Fibroblast of mammary gland (primary cell): ENCODE measurements around the gene ME3.
A peak's percentile ranks its signal among the peaks of the same experiment; 100 is the strongest.

Experiments
- DNase-seq: peaks from one replicate; pipeline ENCODE4 v3.0.0-alpha.2; 2010; ENCODE audit warnings: low read depth
- H3K4me3 ChIP-seq: 2 replicates; pipeline ENCODE4 v1.5.1; 2011; ENCODE audit warnings: low read depth, mild to moderate bottlenecking, low read length, moderate library complexity; ENCODE audit not compliant: control insufficient read depth
- TF ChIP-seq, protein P1 (sequence below): conservative IDR thresholded peaks from 2 replicates; pipeline ENCODE4 v1.5.1; 2011; ENCODE audit warnings: low read depth, low read length, inconsistent platforms; ENCODE audit not compliant: control insufficient read depth, insufficient read depth

The ME3 gene

DNA sequence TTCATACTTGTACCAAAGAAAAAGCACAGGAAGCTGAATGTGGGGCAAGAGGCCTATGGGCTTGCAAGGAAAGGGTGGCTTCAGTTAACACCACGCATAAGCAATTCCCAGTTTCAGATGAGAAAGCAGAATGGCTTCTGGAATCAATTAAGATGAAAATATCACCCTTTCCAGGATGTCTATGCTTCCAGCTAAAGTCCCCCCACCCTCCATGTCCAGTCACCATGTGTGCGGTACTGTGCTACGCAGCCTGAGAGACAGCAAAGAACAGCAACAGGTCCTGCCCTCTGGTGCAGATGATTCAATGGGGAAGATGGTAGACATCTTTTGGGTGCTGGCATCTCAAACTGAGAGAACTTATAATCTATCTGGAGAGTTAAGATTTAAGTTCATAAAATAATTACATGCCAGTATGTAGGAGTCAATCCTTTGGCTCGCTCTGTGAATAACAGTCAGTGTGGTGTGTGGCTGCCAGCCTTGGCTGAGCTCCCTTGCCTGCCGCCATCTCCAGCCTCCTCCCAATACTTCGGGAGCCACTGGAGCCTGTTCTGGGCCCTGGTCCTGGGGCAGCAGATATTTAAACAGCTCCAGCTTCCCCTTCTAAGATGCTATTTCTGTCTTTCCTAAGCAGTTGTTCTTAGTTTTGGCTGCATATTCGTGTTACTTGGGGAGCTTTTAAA, 44.5 kb downstream of the ME3 start:
- DNase-seq, result peak; percentile 84
- H3K4me3 ChIP-seq, result no peak overlapping the region
- TF ChIP-seq, protein P1, sequence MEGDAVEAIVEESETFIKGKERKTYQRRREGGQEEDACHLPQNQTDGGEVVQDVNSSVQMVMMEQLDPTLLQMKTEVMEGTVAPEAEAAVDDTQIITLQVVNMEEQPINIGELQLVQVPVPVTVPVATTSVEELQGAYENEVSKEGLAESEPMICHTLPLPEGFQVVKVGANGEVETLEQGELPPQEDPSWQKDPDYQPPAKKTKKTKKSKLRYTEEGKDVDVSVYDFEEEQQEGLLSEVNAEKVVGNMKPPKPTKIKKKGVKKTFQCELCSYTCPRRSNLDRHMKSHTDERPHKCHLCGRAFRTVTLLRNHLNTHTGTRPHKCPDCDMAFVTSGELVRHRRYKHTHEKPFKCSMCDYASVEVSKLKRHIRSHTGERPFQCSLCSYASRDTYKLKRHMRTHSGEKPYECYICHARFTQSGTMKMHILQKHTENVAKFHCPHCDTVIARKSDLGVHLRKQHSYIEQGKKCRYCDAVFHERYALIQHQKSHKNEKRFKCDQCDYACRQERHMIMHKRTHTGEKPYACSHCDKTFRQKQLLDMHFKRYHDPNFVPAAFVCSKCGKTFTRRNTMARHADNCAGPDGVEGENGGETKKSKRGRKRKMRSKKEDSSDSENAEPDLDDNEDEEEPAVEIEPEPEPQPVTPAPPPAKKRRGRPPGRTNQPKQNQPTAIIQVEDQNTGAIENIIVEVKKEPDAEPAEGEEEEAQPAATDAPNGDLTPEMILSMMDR, result no peak

DNA sequence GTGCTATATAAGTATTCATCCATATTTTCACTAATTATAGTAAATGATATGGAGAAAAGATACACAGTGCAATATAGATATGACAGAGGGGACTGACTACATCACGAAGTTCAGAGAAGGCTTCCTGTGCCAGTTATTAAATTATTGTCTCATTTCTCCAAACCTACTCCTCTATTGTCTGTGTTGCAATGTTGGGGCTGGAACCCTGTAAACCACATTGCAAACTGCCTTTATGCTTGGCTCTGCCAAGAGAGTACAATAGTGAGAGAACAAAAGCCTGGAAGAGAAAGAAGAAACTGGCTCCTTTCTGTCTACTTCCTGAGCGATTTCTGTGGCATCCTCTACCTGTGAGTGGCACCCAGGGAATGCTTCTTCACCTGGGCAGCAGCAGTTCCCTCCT, 46.4 kb downstream of the ME3 start:
- TF ChIP-seq, protein P1, result no peak
- no peak for DNase-seq
- no peak overlapping the region for H3K4me3 ChIP-seq

DNA sequence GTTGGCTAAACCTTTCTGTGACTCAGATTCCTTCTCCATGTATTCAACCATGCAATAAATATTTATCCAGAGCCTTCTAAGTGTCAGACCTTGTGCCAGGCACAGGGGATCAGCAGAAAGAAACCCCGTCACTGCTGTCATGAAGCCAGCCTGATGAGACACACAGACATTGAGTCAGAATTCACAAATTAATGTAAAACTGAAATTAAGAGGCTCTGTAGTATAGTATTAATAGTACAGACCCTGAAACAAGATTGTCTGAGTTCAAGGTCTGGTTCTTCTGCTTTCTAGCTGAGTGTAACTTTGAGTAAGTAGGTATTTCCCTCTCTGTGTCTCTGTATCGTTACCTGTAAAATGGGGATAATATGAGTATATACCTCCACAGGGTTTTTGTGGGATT, 46.9 kb downstream of the ME3 start:
- DNase-seq, result peak; percentile 49
- TF ChIP-seq, protein P1, result no peak
- H3K4me3 ChIP-seq, result no peak overlapping the region

DNA sequence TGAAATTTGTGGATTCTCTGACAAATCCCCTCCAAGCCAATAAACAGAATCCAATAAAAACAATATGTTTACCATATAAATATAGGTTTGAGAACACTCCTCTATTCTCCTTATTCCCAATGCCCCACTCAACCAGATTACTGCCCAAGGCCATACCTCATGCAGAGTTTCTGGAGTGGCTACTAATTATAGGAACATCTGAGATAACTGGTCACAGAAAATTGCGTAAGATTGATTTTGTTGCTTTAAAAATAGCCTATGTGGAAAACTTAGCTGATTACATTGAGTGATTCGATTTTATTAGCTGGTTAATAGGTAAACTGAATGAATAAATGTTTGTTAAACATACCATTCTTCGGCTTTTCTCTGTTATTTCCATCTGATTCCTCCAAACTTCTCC, 48.0 kb downstream of the ME3 start:
- no peak overlapping the region for H3K4me3 ChIP-seq
- TF ChIP-seq, protein P1, result no peak
- DNase-seq, result peak; percentile 31

DNA sequence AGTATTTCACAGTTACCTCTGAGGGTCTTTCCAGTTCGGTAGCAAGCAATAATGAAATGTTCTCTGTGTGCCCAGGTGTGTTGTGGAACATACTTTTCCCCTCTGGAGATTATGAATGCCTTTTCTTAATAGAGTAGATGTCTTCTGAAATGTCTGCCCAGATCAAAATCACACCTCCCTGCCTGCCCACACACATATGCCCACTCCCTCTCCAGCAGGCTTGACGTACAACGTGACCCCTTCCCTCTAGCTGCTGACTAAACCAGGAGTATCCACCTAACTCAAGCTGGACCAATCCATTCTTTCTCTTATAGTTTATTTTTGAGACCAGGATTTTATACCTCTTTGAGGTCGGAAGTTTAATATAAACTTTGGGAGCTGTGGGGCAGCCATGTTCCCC, 48.7 kb downstream of the ME3 start:
- H3K4me3 ChIP-seq, result no peak overlapping the region
- DNase-seq, result no peak
- TF ChIP-seq, protein P1, result no peak

DNA sequence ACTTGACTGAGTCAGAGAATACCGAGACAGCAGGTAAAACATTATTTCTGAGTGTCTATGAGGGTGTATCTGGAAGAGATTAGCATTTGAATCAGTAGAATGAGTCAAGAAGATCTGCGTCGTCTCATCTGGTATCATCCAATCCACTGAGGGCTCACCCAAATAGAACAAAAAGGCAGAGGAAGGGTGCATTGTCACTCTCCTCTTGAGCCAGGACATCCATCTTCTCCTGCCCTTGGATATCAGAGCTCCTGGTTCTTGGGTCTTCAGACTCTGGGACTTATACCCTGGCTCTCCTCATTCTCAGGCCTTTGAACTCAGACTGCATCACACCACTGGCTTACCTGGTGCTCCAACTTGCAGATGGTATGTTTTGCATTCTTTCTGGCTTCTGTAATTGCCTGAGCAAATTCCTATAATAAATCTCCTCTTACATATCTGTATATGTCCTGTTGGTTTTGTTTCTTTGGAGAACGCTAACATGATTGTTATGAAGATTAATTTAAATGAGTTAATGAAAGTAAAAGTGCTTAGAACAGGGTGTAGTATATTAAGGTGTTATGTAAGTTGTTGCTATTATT, 49.3 kb downstream of the ME3 start:
- DNase-seq, result peak; percentile 48
- TF ChIP-seq, protein P1, result no peak
- no peak overlapping the region for H3K4me3 ChIP-seq
